ENCODE results near the gene EEFSEC.

EEFSEC gene

DNA sequence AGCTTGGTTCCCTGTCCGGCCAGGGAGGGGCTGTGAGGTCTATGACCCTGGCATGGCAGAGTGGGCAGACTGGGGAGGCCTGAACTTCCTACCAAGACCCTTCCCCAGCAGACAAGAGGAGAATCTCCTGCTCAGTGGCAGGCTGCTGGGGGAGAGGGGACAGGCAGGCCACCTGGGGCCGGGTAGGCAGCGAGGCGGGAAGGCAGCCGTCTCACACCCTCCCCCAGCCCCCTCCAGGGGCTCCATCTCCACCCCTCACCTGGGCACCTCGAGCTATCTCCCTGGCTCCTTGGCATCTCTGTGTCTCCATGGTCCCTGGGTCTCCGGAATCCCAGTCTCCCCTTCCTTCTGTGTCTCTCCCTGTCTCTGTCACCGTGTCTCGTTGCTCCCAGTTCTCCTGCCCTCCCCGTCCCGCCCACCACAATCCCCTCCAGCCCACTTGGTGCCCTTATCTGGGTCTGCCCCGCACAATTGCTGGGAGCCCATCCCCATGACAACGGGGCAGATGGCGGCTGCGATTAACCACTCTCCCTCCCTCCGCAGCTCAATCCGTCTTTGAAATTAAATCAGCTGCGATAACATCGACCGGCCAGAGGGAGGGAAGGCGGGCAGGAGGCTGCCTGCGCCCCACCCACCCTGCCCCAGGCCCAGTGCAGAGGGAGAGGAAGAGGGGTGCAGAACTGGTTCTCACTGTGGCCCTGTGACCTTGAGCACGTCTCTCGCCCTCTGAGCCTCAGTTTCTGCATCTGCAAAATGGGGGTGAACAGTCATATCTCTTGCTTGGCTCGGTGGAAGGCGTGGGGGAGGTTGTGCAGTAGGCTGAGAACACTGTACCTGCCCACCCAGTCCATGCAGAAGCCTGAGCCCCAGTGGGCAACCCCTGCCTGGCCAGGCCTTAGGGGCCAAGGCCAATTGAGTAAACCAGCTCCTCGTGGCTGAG lies 303.8 kb downstream of the EEFSEC start:
- DNase-seq: no peak

DNA sequence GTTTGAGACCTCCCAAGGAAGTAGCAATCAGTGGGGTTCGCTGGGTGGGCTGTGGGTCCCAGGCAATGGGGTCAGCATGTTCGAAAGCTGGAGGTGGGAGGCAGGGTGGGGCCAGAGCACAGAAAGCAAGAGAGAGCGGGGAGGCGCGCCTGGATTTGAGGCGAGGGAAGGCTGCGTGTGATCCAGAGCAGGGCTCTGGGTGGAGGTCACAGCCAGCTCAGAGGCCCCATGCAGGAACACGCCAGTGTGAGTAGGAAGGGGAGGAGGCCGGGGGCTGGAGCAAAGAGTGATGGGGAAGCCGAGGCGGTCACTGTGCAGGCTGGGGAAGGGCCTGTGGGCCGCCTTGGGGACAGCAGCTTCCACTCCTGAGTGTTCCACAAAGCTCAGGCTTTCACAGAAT lies 304.7 kb downstream of the EEFSEC start:
- no peak for DNase-seq
